ENCODE results near the gene EIF6.

GRCh38 chr20:35311409-35311808 is 26.8 kb upstream of the EIF6 start:
- TF ChIP-seq GATA3 (IDR thresholded peaks at IDR 0.05; ENCODE audit: low read depth, low read length) = no peak
- TF ChIP-seq GATA2 (IDR thresholded peaks at IDR 0.05; ENCODE audit: low read depth, low read length) = no peak

All from SH-SY5Y (cell line).